ENCODE results near the gene MROH2A.

MROH2A gene

DNA sequence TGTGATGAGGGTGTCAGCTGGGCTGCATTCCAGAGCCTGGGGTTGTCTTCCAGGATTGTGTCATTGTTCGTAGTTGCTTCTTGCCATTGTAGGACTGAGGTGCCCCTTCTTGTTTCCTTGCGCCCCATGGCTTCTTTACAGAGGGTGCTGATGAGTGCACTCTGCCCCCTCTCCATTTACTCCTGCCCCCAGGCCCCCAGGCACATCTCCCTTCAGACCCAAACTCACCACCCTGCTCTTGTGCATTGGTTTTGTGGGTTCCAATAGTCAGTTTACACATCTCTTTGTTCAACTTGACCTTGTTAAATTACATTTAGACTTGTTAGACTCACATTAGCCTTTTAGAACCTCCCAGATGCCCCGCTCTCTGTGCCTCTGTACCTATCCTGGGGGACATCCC is 43.1 kb downstream of the MROH2A start:
- DNase-seq, result peak; percentile 17

GRCh38 chr2:233821709-233822100 is 43.6 kb downstream of the MROH2A start:
- peak; percentile 6 for DNase-seq

GRCh38 chr2:233822101-233822771 is 44.1 kb downstream of the MROH2A start:
- DNase-seq, result peak; percentile 36

- DNase-seq, result no peak
Observed at GRCh38 chr2:233822781-233823730, 44.9 kb downstream of the MROH2A start.

GRCh38 chr2:233823731-233824121 is 45.6 kb downstream of the MROH2A start:
- DNase-seq, result no peak

GRCh38 chr2:233824373-233824772 is 46.2 kb downstream of the MROH2A start:
- DNase-seq, result no peak

- DNase-seq, result peak; percentile 38
Observed at GRCh38 chr2:233828546-233829192, 50.5 kb downstream of the MROH2A start.

- DNase-seq, result peak; percentile 38
Observed at GRCh38 chr2:233829193-233830110, 51.3 kb downstream of the MROH2A start.

- DNase-seq, result peak; percentile 40
Observed at GRCh38 chr2:233830111-233830802, 52.1 kb downstream of the MROH2A start.

DNA sequence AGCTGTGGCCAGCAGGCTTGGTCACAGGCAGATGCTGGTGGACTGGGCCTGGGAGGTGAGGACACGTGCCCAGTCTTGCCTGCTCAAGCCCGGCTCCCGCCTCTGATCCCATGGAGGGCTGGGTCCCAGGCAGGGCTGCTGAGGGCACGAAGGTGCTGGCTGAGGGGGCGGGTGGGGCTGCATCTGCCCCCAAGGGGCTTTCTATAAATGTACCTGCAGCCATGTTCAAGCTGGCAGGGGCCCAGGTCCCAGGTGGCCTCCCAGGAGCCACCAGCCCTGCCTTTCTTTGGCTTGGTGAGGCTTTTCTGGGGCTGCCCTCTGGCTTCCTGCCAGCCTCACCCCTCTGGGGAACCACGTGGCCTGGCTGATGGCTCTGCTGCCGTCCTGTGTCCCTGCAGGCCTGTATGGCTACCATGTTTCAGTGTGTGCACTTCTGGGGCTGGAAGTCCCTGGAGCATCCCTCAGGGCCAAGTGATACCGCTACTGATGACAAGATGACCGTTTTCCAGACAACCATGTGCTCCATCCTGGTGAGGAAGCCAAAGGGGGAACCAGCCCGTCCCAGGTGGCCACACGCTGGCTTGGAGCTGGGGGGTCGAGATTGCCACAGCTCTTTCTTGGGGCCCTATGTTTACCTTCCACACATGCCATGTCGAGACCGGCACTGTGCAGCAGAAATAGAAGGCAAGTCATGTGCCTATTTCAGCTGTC is 53.0 kb downstream of the MROH2A start:
- DNase-seq, result peak; percentile 43

DNA sequence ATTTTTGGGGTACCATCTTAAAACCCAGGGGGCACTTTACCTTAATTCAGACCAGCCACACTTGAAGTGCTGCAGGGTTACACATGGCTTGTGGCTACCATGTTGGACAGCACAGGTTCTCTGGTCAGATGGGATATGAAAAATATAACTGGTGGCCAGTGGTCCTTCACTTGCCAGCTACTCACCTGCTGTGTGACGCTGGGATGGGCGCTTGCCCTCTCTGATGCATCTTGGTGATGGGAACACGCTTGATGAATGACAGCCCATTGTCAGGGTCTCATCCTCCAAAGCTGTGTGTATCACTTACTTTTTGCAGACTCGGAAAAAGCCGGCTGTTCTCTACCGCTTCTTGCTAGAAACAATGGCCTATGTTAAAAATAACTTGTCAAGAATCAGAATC is 53.7 kb downstream of the MROH2A start:
- no peak for DNase-seq

DNA sequence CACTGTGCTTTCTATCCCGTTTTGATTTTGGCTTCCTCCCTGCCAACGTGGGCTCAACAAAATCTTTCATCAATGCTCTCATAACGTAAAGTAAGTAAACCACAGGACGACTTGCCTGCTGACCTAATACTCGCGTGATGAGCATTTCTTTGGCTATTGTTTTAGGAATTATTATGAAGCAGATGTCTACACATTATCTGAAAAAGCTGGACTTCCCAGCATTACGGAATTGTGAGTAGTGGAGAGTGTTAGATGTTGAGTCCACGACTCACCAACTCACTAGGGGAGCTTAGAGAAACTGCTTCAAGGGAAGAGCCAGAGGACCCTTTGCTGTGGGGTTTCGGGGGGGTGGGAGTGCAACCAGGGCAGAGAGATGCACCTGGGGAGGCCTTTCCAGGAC is 54.3 kb downstream of the MROH2A start:
- DNase-seq, result no peak

- no peak for DNase-seq
Observed at GRCh38 chr2:233832869-233833311, 54.8 kb downstream of the MROH2A start.

- peak; percentile 28 for DNase-seq
Observed at GRCh38 chr2:233833345-233833744, 55.2 kb downstream of the MROH2A start.

DNA sequence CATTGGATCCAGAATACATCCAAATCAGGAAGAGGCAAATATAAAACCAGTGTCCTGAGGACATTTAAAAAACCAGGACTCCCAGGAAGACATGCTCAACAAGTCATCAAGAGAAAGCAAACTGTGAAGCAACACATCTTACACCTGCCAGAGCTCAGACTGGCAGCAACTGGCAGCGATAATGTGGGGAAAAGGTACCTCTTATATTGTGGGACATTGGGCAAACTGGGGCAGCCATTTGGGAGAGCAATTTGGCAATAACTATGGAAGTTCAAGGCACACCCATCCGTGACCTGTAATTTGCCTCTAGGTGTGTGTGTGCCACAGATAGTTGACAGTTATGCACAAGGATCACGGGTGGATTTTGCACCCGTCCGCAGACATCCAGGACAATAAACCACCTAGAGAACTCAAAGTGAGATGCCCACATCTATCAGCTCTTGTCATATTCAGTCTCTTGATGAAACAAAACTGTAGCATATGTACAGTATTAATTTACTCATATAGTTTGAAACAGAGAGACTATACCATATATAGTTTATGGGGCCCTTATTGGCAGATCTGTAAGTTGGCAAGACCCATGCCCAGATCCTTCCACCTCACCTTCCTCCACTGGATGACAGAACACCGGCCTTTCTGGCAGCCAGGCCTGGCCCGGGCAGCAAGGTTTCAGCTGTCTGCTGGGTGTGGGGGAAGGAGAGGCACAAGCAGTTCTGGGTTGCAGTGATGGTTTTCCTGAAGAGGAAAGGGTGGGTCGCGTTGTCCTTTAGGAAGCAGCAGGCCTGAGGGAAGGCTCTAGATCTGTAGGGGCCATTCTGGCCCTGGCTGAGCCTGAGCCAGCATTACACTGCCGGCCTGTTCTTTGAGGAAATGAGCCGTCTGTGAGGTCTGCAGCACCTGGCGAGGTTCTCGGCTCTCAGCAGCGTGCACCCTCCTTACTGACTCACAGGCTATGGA is 57.4 kb downstream of the MROH2A start:
- DNase-seq, result peak; percentile 45

GRCh38 chr2:233836359-233836758 is 58.2 kb downstream of the MROH2A start:
- DNase-seq, result no peak

DNA sequence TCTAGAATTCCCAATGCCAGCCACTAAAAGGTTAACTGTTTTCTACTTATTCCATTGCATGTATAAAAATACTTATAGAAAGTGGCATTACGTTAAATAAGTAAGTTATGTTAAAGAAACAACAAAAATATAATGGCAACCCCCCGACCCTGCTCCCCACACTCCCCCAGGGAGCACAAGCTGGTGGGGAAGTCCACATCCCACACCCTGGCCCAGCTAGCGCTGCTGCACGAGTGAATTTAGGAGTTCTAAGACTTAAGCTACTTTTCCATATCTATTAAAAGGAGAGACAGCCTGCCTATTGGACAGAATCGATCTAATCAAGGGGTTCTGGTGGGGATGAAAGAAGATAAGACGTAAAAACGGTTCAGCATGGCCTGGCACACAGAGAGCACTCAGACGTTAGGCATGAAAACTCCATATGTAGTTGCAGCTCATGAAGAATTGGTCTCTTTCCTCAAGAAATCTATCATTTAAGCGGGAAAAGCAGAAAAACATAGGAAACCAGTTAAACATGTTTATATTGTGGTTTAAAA is 59.6 kb downstream of the MROH2A start:
- no peak for DNase-seq

GRCh38 chr2:233838251-233838650 is 60.1 kb downstream of the MROH2A start:
- DNase-seq, result no peak

- DNase-seq, result peak; percentile 39
Observed at GRCh38 chr2:233838726-233839446, 60.8 kb downstream of the MROH2A start.

Data from activated CD8-positive, alpha-beta memory T cell treated with anti-CD3 and anti-CD28 coated beads, Interleukin-2, amount 50 U/mL, for 48 hours (primary cell).